Measurements from ENCODE around the gene DHRSX.
"Not testable (repeated sequence)": the region's sequence is repeated elsewhere in the genome, so short reads cannot be mapped to it uniquely, and the experiment has no call there.

The DHRSX gene

DNA sequence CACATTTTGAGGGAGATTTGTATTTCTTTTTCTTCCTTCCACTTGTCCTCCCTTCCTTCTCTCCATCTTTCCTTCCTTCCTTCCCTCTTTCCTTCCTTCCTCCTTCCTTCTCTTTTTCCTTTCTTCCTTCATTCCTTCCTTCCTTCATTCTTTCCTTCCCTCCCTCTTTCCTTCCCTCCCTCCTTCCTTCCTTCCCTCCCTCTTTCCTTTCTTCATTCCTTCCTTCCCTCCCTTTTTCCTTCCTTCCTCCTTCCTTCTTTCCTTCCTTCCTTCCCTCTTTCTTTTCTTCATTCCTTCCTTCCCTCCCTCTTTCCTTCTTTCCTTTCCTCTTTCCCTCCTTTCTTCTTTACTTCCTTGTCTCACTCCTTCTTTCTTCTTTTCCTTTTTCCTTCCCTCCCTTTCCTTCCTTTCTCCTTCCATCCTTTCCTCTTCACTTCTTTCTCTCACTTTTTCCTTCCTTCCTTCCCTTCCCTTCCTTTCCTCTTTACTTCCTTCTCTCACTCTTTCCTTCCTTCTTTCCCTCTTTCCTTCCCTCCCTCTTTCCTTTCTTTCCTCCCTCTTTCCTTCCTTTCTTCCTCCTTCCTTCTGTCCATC is 74.4 kb downstream of the DHRSX start:
- DNase-seq = no peak

DNA sequence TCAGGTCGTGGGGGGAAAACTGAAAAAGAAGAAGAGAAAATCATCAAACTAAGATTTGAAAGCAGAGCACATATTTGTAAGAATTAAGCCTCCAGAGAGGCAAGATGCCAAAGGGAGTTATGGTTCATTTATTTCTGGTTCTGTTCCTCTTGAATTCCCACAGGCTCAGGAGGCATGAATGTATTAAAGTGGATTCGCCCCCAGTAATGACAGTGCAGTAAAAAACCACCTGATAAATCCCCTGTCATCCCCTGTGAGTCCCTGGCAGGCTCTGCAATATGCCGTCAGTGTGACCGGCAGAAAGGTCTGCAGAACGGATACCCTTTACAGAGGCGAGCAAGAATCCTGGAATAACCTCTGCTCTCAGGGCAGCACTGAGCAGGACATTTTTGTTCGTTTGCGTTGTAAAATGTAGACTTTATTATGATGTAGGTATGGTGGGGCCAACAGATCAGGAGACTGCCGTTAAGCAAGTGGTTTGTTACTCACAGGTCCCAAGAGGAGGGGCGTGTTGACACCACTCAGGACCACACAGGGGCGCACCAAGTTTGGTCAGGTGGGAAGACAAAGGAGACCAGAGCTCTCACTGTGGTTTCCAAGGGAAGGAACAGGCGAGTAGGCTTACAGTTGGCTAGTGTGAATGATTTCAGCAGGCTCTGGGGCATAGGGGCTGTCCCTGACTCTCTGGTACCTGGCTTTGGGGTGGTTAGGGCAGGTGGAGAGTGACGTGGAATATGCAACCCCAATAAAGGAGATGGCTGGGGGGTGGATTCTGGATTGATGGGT is 75.3 kb downstream of the DHRSX start:
- no peak for DNase-seq

DNA sequence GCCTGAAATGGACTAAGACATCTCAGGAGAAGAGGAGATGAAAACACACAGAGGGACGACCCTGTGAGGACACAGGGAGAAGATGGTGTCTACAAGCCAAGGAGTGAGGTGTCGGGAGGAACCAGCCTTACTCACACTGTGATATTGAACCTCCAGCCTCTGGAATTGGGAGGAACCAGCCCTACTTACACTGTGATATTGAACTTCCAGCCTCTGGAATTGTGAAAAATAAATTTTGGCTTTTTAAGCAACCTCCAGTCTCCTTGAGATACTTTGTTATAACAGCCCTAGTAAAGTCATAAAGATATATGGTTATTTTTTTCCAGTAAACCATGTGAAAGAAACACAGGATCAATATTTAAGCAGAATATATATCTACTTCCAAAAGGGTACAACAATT is 76.5 kb downstream of the DHRSX start:
- DNase-seq = no peak

DNA sequence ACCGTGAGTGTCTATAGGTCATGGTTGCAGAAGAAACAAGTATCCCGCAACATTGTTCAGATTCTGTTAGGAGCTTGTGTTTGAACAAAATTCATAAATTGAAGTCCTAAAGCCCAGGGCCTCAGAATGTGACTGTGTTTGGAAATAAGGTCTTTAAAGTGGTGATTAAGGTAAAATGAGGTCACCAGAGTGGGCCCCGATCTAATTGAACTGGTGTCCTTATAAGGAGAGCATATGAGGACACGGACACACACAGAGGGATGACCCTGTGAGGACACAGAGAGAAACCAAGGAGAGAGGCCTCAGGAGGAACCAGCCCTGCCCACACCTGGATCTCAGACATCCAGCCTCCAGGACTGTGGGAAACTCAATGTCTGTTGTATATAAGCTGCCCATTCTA is 76.9 kb downstream of the DHRSX start:
- DNase-seq = no peak

DNA sequence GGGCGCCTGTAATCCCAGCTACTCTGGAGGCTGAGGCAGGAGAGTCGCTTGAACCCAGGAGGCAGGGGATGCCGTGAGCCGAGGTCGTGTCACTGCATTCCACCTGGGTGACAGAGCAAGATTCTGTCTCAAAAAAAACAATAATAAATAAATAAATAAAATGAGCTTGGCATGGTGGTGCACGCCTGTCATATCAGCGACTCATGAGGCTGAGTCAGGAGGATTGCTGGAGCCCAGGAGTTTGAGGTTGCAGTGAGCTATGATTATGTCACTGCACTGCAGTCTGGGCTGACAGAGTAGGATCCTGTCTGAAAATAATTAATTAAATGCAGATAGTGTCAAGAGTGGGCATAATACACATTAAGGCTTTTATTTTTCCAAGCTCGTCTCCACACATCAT is 77.5 kb downstream of the DHRSX start:
- DNase-seq = no peak

DNA sequence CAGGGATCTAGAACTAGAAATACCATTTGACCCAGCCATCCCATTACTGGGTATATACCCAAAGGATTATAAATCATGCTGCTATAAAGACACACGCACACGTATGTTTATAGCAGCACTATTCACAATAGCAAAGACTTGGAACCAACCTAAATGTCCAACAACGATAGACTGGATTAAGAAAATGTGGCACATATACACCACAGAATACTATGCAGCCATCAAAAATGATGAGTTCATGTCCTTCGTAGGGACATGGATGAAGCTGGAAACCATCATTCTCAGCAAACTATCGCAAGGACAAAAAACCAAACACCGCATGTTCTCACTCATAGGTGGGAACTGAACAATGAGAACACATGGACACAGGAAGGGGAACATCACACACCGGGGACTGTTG is 81.4 kb downstream of the DHRSX start:
- DNase-seq = not testable (repeated sequence)

DNA sequence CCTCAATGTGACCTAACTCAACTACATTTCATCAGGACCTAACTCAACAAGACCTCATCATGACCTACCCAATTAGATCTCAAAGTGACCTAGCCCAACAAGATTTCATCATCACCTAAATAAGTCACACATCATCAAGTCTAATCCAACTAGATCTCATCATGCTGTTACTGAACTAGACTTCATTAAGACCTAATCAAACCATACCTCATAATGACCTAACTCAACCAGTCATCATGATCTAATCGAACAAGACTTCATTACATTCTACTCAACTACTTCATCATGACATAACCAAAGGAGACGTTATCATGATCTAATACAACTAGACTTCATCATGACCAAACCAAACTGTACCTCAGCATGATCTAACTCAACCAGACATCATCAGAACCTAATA is 82.8 kb downstream of the DHRSX start:
- no peak for DNase-seq

DNA sequence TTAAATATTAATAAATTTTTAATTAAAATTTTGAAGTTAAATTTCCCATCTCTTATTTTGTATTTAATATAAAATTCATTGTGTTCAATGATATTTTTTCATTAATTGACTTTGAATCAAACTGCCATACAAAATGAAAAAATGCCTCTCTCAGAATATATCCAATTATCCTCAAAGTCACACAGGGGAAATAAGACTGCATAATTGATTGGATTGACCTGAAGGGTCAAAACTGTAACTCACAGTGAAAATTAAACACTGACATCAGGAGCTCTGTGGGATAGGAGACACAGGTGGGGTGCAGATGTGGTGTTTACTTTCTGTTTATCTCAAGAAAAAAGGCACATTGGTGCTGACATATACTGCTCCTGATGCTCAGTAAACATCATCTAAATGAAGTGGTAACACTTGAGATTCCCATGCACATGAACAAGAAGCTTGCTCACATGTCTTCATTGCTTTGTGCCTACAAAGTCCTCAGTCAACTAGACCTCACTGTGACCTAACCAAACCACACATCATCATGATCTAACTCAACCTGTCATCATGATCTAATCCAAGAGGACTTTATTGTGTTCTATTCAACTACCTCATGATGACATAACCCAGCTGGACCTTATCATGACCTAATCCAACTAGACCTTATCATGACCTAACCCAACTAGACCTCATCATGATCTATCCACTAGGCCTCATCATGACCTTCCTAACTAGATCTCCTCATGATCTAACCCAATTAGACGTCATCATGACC is 83.7 kb downstream of the DHRSX start:
- DNase-seq = no peak

DNA sequence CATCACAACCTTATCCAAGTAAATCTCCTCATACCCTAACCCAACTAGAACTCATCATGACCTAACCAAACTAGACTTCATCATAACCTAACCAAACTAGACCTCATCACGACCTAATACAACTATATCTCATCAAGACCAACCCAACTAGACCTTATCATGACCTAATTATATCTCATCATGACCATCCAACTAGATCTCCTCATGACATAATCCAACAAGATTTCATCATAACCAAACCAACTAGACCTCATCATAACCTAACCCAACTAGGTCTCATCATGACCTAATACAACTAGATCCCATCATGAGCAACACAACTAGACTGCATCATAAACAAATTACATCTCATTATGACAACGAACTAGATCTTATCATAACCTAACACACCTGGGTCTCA is 86.4 kb downstream of the DHRSX start:
- no peak for DNase-seq

DNA sequence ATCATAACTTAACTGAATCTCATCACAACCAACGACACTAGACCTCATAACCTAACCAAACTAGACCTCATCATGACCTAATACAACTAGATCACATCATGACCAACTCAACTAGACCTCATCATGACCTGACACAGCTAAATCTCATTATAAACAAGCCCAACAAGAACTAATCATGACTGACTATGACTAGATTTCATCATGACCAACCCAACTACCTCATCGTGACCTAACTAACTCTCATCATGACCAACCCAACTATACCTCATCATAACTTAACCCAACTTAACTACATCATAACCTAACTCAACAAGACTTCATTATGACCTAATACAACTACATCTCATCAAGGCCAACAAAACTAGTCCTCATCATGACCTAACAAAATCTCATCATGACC is 86.8 kb downstream of the DHRSX start:
- DNase-seq = no peak

DNA sequence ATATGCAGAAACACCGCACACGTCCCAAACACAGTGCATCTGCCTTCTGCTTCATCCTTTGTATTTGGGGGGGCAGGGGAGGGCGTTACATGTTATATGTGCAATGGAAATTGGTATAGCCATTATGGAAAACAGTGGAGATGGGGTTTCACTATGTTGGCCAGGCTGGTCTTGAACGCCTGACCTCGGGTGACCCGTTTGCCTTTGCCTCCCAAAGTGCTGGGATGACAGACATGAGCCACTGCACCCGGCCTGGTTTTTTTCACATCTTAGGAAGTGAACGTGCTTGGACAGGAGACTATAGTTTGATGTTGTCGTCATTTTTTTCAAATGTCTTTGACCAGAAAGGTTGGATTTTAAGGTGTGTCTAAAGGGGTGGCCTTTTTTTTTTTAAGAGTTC is 88.6 kb downstream of the DHRSX start:
- no peak for DNase-seq

DNA sequence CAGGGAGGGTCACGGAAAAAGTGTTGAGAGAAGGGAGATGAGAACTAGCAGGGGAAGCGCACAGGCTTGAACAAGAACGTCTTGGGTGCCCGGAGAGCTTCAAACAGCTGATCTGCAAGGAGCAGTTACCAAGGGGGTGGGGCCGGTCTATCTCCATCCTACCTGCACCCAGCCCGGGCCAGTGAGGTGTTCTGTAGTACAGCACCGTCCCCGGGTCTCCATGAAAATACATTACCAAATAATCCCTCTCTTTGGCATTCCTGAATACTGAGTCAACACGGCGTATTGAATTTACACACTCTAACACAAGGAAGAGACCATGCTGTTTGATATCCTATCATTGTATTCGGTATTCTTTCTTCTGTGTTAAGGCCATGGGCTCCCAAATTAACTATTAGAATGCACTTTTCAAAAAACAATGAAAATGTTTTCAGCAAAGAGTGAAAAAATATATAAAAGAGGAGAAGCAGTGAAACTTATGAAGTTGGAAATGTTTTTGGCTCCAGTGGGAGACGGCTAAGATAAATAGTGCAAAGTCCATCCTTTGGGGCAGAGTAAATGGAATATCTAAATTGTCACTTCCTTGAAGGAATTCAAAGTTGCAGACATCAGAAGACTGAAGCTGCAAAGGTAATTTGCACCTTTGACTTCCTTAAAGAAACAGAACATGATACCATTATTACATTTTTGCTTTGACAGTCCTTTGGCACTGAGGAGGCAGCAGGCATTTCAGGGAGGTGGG is 90.3 kb downstream of the DHRSX start:
- DNase-seq = no peak

DNA sequence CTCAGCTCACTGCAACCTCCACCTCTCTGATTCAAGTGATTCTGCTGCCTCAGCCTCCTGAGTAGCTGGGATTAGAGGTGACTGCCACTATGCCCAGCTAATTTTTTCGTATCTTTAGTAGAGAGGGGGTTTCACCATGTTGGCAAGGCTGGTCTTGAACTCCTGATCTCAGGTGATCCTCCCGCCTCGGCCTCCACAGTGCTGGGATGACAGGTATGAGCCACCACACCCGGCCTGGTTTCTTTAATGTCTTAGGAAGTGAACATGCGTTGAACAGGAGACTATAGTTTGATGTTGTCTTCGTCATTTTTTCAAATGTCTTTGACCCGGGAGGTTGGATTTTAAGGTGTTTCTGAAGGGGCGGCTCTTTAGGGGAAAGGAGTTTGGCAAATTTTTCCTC is 91.0 kb downstream of the DHRSX start:
- DNase-seq = no peak

DNA sequence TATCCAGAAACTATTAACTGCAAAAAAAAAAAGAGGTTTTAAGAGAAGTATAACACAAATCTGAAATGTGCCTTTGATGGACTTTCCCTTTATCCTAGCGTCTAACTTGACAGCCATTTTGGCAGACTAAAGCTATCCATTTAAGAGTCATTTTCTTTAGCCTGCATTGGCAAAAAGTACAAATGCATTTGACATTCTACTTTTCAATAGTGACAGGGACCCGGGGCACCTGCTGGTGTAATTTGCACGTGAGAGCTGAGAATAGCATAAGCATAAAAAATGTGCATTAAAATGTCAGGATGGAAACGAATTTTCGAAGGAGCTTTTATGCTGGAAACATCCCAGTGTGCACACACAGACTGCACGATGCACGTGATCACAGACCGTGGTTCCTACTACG is 91.9 kb downstream of the DHRSX start:
- DNase-seq = no peak

DNA sequence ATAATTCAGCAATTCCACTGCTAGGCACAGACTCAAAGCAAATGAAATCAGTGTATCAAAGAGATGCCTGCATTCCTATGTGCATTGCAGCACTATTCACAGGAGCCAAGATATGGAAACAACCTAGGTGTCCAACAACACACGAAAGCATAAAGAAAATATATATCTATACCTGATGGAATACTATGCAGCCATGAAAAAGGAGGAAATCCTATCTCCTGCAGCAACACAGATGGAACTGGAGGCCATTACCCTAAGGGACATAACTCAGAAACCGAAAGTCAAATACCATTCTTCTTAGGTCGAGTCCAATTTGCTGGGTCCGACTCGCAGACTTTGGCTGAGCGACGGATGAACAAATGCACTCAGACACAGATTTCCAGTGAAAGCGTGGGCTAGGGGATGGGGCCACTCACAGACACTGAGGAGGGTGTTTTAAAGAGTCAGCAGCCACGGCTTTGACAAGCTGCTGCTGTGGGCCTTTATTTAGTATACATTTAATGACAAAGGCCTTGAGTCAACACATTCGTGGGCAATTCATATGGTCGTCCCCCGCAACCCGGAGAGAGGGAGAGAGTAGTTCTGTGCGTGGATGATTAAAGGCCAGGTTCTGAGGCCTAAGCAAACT is 93.8 kb downstream of the DHRSX start:
- DNase-seq = no peak

DNA sequence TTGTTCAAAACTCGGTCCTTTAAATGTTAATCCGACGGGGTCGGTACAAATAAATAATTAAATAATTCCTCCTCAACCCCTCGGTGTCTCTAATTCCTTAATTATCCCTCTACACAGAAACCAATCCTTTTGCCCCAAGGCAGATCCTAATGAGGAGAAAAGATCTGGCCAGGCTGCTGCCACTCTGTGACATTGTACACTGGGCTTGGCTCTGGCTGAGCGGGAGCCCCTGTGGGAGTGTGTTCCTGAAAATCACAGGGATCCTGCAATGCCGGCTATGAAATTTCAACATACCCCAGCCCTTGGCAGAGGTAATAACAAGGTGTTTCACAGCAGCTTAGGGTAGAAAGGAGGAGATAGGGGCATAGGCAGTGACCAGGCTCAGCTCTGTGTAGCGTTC is 96.0 kb downstream of the DHRSX start:
- DNase-seq = no peak

DNA sequence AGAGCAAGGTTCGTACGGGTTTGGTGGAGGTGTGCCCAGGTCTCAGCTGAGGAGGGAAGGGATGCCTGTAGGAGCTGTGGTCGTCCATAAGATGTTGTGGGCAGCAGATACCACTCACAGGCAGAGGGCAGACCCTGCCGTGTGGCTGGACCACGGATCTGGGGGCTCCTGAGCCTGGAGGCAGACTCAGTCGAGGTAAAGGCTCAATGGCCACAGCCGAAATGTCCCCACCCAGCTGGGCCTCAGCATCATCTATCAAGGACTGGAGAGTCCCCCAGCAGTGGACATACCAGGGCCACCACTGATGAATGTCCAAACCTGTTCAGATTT is 98.5 kb downstream of the DHRSX start:
- DNase-seq = no peak

DNA sequence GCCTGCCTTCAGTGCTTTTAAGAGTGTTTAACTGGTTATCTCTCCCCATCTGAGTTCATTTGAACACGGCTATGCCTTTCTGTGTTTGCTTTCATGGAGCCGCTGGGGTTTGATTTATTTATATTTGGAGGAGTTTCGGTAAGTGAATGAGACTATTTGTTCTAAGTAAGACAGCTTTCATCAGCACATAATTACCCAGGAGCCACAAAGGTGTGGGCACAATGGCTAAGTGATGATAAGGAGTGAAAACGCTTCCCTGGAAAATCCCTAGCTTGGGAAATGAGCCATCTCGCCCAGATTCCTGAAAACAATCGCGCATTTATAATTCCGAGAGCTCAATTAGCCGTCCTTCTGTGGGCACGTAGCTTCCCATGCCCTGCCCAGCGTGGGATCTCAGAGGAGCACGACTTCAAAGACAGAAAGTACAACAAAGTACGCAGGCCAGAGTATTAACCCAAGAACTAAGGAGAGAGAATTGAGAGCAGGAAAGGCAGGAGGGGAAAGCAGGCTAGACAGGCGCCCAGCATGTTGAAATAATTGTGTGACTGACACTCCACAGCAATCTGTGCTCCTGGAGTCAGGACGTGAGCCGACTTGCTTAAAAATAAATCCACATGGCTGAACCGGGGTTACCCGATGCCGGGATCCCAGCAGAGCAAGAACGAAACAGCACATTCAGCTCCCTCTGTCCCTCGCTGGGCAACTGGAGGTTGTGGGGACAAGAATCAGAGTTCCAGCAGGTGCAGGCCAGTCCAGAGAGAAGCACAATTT is 99.0 kb downstream of the DHRSX start:
- DNase-seq = peak; percentile 54

DNA sequence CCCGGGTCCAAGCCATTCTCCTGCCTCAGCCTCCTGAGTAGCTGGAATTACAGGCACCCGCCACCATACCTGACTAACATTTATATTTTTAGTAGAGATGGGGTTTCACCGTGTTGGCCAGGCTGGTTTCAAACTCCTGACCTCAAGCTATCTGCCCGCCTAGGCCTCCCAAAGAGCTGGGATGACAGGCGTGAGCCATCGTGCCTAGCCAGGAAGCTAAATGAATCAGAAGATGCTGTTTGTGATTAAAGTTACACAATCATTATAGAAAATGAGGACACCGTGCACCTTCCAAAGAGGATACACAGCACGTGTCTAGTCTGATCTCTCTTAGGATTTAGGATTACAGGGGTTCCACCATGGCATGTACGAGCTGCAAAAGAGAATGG is 99.6 kb downstream of the DHRSX start:
- no peak for DNase-seq

DNA sequence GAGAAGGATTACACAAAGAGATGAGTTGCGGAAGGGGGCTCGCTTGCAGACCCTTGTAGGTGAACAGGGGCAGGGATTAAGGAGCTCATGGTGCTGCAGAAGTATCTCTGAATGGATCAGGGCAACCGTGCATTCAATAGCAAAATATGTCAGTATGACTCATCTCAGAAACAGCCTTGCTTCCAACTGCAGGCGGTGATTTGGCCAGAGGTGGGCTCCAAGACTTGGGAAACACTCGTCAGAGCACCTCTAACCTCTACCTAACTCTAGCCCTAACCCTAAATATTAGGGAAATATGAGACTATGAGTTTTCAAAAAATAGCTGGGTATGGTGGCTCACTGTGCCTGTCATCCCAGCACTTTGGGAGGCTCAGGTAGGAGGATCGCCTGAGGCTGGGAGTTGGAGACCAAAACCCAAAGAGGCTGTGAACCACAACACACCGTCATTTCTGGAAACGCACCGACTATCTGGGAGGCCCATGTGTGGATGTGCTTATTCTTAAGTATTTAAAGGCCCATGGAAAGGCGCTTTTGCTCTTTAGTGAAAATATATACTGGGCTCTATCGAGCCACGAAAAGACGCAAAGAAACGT is 102.6 kb downstream of the DHRSX start:
- DNase-seq = no peak
